Bronchial epithelial cell (primary cell): Measurements from ENCODE around the gene GALNT14. TPM values are rescaled to one million over a fixed set of nuclear protein-coding genes. Genes with fewer than 3 reads are reported as not detected.

Experiments used
- DNase-seq: peaks from one replicate; pipeline ENCODE4 v3.0.0-alpha.2; 2010; ENCODE audit warnings: low read depth
- FAIRE-seq: peaks from 2 replicates; lab custom pipeline; 2011; peaks lifted over from hg19 to GRCh38; lab: Jason Lieb, UNC
- H3K27me3 ChIP-seq: 2 replicates; pipeline ENCODE4 v1.5.1; 2011; ENCODE audit warnings: low read length; ENCODE audit not compliant: control insufficient read depth, insufficient read depth
- H3K36me3 ChIP-seq: 2 replicates; pipeline ENCODE4 v1.5.1; 2011; ENCODE audit warnings: low read length; ENCODE audit not compliant: control insufficient read depth, insufficient read depth
- H3K4me3 ChIP-seq: 2 replicates; pipeline ENCODE4 v1.5.1; 2011; ENCODE audit warnings: mild to moderate bottlenecking, low read depth, low read length, control low read depth
- CTCF ChIP-seq: IDR thresholded peaks from 2 replicates; pipeline ENCODE4 v1.5.1; 2011; ENCODE audit warnings: mild to moderate bottlenecking, moderate library complexity, low read length, control low read depth, inconsistent platforms; ENCODE audit not compliant: insufficient read depth, severe bottlenecking
- total RNA-seq: library from RNA; depleted of rRNA; stranded (reverse); fragments of >200 nt; gene quantifications from 2 replicates; pipeline ENCODE4 v1.2.1, GENCODE V29; 2014

Gene GALNT14
- total RNA-seq, 1 donor from 2014 or later, result 12.4 TPM

- no peak for DNase-seq
- no peak for TF ChIP-seq CTCF
- Histone ChIP-seq H3K27me3 (no peaks in the 10 kb centered on the region), H3K4me3 (no peak overlapping the region), H3K36me3 (no peaks in the 10 kb centered on the region)
- FAIRE-seq, result no peak
Measured at GRCh38 chr2:31067259-31067658, 71.0 kb downstream of the GALNT14 start.

DNA sequence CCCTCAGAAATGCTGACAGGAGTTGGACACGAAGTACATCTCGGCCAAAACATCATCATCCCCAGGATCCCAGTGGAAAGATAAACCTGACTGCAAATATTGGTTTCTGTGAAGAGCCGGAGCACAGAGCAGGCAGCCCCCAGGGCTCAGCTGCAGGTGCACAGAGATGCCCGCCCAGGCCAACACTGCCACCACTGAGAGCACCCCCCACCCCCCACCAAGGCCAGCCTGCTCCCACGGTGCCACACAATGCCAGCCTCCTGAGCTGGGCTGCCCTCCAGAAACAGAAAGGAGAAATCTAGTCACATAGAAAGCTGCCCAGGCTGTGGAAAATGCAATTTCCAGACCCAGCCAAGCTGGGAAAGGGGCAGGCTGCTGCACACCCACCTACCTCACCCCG, 71.7 kb downstream of the GALNT14 start:
- no peaks in the 10 kb centered on the region for H3K27me3 ChIP-seq
- DNase-seq, result no peak
- FAIRE-seq, result no peak
- TF ChIP-seq CTCF, result no peak
- H3K4me3 ChIP-seq, result no peak overlapping the region
- no peaks in the 10 kb centered on the region for H3K36me3 ChIP-seq

DNA sequence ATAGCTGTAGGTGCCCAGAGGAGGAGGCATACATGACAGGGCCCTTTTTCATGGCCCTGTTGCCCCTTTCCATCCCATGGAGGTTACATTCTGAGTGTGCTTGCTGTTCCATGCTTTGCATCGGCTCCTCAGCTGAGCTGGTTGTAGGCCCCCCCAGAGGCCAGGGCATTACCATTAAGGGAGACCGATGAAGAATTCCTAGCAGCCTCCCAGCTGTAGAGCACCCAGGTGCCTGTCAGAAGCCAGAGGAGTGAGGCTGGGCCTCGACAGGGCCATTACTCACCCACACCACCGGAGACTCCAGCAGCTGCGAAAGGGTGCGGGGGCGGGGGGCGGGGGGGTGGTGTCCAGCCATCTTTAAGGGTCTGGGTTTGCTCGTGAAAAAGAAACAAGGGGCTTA, 72.2 kb downstream of the GALNT14 start:
- Histone ChIP-seq H3K27me3 (no peaks in the 10 kb centered on the region), H3K4me3 (no peak overlapping the region), H3K36me3 (no peaks in the 10 kb centered on the region)
- FAIRE-seq, result no peak
- DNase-seq, result no peak
- TF ChIP-seq CTCF, result no peak

DNA sequence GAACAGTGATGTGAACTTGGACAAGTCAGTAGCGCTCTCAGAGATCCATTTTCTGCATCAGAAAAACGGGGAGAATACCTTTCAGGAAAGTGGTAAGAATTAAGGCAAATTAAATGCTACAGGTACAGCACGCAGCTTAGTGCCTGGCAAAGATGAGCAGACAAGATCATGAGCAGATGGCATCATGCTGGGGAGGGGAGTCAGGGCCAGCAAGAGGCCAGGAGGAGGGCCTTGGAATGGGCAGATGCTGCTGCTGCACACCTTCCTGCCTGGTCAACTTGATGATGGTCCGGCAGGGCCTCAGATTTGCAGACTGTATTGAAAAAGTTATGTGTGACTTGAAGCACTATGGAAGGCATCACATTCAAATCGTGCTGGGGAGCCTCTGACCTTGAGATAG, 72.9 kb downstream of the GALNT14 start:
- H3K27me3 ChIP-seq, result no peaks in the 10 kb centered on the region
- FAIRE-seq (no peak), DNase-seq (no peak)
- H3K4me3 ChIP-seq, result no peak overlapping the region
- TF ChIP-seq CTCF, result no peak
- H3K36me3 ChIP-seq, result no peaks in the 10 kb centered on the region

GRCh38 chr2:31060397-31060796, 77.8 kb downstream of the GALNT14 start:
- Histone ChIP-seq H3K4me3 (no peak overlapping the region), H3K36me3 (no peaks in the 10 kb centered on the region), H3K27me3 (no peaks in the 10 kb centered on the region)
- no peak for TF ChIP-seq CTCF
- no peak for FAIRE-seq
- DNase-seq, result no peak
